ENCODE data around the gene NEO1.

NEO1 gene

DNA sequence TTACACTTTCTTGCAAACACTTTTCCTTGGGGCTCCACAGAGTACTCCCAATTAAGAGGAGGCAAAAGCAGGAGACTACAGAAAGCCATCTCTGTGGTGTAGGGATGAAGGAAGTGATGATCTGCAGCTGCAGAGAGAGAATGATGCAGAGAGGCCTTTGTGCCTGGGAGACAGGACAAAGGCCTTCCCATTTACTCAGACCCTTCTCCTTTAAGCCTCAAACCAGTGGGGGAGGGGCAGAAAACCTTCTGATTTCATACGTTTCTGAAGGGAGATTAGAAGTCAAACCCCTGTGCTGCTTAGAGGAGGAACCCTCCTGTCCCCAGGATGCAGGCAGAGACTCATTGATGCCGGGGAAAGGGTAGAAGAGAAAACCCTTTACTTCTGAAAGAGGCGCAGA is 130.8 kb downstream of the NEO1 start:
- TF ChIP-seq CTCF (IDR thresholded peaks at IDR 0.05; ENCODE audit: insufficient read depth, low read length) (no peak), POLR2AphosphoS5 (IDR thresholded peaks at IDR 0.05; ENCODE audit: low read depth) (no peak), GABPA (IDR thresholded peaks at IDR 0.05; ENCODE audit: low read depth) (no peak), SPI1 (IDR thresholded peaks at IDR 0.05; ENCODE audit: borderline replicate concordance, low read depth) (no peak)
- TF ChIP-seq, protein P1, sequence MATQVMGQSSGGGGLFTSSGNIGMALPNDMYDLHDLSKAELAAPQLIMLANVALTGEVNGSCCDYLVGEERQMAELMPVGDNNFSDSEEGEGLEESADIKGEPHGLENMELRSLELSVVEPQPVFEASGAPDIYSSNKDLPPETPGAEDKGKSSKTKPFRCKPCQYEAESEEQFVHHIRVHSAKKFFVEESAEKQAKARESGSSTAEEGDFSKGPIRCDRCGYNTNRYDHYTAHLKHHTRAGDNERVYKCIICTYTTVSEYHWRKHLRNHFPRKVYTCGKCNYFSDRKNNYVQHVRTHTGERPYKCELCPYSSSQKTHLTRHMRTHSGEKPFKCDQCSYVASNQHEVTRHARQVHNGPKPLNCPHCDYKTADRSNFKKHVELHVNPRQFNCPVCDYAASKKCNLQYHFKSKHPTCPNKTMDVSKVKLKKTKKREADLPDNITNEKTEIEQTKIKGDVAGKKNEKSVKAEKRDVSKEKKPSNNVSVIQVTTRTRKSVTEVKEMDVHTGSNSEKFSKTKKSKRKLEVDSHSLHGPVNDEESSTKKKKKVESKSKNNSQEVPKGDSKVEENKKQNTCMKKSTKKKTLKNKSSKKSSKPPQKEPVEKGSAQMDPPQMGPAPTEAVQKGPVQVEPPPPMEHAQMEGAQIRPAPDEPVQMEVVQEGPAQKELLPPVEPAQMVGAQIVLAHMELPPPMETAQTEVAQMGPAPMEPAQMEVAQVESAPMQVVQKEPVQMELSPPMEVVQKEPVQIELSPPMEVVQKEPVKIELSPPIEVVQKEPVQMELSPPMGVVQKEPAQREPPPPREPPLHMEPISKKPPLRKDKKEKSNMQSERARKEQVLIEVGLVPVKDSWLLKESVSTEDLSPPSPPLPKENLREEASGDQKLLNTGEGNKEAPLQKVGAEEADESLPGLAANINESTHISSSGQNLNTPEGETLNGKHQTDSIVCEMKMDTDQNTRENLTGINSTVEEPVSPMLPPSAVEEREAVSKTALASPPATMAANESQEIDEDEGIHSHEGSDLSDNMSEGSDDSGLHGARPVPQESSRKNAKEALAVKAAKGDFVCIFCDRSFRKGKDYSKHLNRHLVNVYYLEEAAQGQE (IDR thresholded peaks at IDR 0.05; ENCODE audit: insufficient replicate concordance, low read depth), result no peak
- Histone ChIP-seq H3K27ac (replicated peaks) (no peak overlapping the region), H3K27me3 (ENCODE audit: insufficient read depth, poor library complexity, severe bottlenecking) (no peaks in the 10 kb centered on the region), H3K4me3 (replicated peaks; ENCODE audit: insufficient read depth, low read length) (no peak overlapping the region)
- DNase-seq (ENCODE audit: low read depth in 1 of 2, low spot score in 1 of 2), result no peak

- H3K4me3 ChIP-seq (replicated peaks; ENCODE audit: insufficient read depth, low read length), result no peak overlapping the region
- TF ChIP-seq GABPA (IDR thresholded peaks at IDR 0.05; ENCODE audit: low read depth), result no peak
- no peak for DNase-seq (ENCODE audit: low read depth in 1 of 2, low spot score in 1 of 2)
- H3K27me3 ChIP-seq (ENCODE audit: insufficient read depth, poor library complexity, severe bottlenecking), result peaks cover 6% of the 10 kb centered on the region
- no peak overlapping the region for H3K27ac ChIP-seq (replicated peaks)
These were observed 137.9 kb downstream of the NEO1 start for GRCh38 chr15:73190189-73190601.

DNA sequence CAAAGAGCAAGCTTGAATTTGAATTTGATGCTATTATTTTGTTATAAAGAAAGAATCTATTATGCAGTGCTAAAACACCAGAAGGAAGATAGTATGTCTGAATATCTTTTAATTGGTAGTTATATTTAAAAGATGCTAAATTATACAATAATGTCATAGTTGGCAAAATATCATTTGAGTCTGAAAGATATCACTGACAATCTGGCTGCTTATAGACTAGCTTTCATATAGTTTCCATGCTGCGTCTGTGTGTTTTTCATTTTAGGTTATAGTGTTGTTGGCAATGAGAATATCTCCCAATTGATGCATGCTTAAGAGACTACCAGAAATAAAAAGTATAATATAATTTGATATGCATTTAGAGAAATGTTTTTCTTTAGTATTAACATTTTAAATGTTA is 142.9 kb downstream of the NEO1 start:
- no peak for TF ChIP-seq SPI1 (IDR thresholded peaks at IDR 0.05; ENCODE audit: borderline replicate concordance, low read depth)
- TF ChIP-seq CTCF (IDR thresholded peaks at IDR 0.05; ENCODE audit: insufficient read depth, low read length), result no peak
- TF ChIP-seq POLR2AphosphoS5 (IDR thresholded peaks at IDR 0.05; ENCODE audit: low read depth), result no peak
- no peak for TF ChIP-seq GABPA (IDR thresholded peaks at IDR 0.05; ENCODE audit: low read depth)
- TF ChIP-seq, protein P1 (IDR thresholded peaks at IDR 0.05; ENCODE audit: insufficient replicate concordance, low read depth), result no peak
- no peak for DNase-seq (ENCODE audit: low read depth in 1 of 2, low spot score in 1 of 2)
- Histone ChIP-seq H3K27ac (replicated peaks) (no peak overlapping the region), H3K4me3 (replicated peaks; ENCODE audit: insufficient read depth, low read length) (no peak overlapping the region), H3K27me3 (ENCODE audit: insufficient read depth, poor library complexity, severe bottlenecking) (peaks cover 6% of the 10 kb centered on the region)

DNA sequence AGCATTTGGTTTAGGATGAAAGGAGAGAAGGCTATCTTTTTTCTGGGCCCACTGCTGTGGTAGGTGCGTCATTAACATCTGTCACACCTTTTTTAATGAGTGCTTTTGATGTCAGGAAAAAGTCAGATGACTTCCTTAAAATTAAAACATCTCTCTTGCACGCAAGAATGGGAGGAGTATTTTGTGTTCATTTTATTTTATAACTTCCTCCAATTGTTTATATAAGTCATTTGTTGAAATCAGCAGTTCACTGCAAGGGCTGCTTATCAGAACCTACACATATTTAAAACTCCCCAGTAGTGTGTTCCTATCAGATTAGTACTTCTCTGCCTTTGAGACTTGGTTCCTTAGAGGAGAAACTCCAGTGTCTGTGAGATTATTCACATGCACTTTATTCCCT is 143.8 kb downstream of the NEO1 start:
- Histone ChIP-seq H3K27ac (replicated peaks) (no peak overlapping the region), H3K4me3 (replicated peaks; ENCODE audit: insufficient read depth, low read length) (no peak overlapping the region), H3K27me3 (ENCODE audit: insufficient read depth, poor library complexity, severe bottlenecking) (peaks cover 8% of the 10 kb centered on the region)
- TF ChIP-seq POLR2AphosphoS5 (IDR thresholded peaks at IDR 0.05; ENCODE audit: low read depth) (no peak), SPI1 (IDR thresholded peaks at IDR 0.05; ENCODE audit: borderline replicate concordance, low read depth) (no peak), CTCF (IDR thresholded peaks at IDR 0.05; ENCODE audit: insufficient read depth, low read length) (no peak), GABPA (IDR thresholded peaks at IDR 0.05; ENCODE audit: low read depth) (no peak)
- TF ChIP-seq, protein P1 (IDR thresholded peaks at IDR 0.05; ENCODE audit: insufficient replicate concordance, low read depth), result no peak
- no peak for DNase-seq (ENCODE audit: low read depth in 1 of 2, low spot score in 1 of 2)
